Panc1 (cell line): ENCODE data around the gene RHBDF2. TPM values are rescaled to one million over a fixed set of nuclear protein-coding genes. Genes with fewer than 3 reads are reported as not detected.
A peak's percentile ranks its signal among the peaks of the same experiment; 100 is the strongest.

ENCODE experiments used
- ATAC-seq: fragments of 200-7000 bp; cut with Tn5 transposase; 2 replicates; pipeline ENCODE4 v1.9.1; 2020; ENCODE audit warnings: mild to moderate bottlenecking, moderate library complexity
- BruUV-seq: library from RNA; stranded (reverse); fragments of 400-500 nt; replicated peaks from 2 replicates; lab custom pipeline; 2021; lab: Mats Ljungman, UMichigan
- CTCF ChIA-PET: fragments of 300-600 bp; sonication (Branson Sonifier 250); formaldehyde crosslinking; loops from one replicate; lab custom pipeline; 2022; ENCODE audit warnings: antibody characterized with exemption; lab: Charles Lee
- POLR2A ChIA-PET: fragments of 300-600 bp; sonication (Branson Sonifier 250); formaldehyde crosslinking; loops from one replicate; lab custom pipeline; 2022; ENCODE audit warnings: antibody characterized with exemption; lab: Charles Lee
- DNase-seq: peaks from one replicate; pipeline ENCODE4 v3.0.0-alpha.2; 2010; ENCODE audit warnings: low read depth, low spot score
- H3K27ac ChIP-seq: 2 replicates; pipeline ENCODE4 v1.5.1; 2011; ENCODE audit warnings: mild to moderate bottlenecking, low read length, inconsistent platforms
- H3K27me3 ChIP-seq: fragments of 200-500 bp; sonication (Bioruptor generic); 2 replicates; pipeline ENCODE4 v1.6.0; 2014; ENCODE audit warnings: low read length, inconsistent platforms; ENCODE audit not compliant: control insufficient read depth, insufficient read depth
- H3K36me3 ChIP-seq: fragments of 200-500 bp; sonication (Bioruptor generic); 2 replicates; pipeline ENCODE4 v1.5.1; 2014; ENCODE audit warnings: inconsistent platforms, mild to moderate bottlenecking, low read length, moderate library complexity; ENCODE audit not compliant: control insufficient read depth, insufficient read depth
- H3K4me1 ChIP-seq: 2 replicates; pipeline ENCODE4 v1.5.1; 2011; ENCODE audit warnings: inconsistent platforms, mild to moderate bottlenecking, low read length, moderate library complexity; ENCODE audit not compliant: control insufficient read depth, insufficient read depth
- H3K4me3 ChIP-seq, 2 experiments: 2 replicates each; pipeline ENCODE4 v1.5.1; 2011 to 2012; ENCODE audit warnings: low read depth in 2 of 2, low read length in 2 of 2, mild to moderate bottlenecking in 2 of 2, inconsistent platforms in 1 of 2, moderate library complexity in 1 of 2
- H3K9me3 ChIP-seq: fragments of 200-500 bp; sonication (Bioruptor generic); 2 replicates; pipeline ENCODE4 v1.5.1; 2014; ENCODE audit warnings: low read depth, mild to moderate bottlenecking, inconsistent platforms, low read length, moderate library complexity; ENCODE audit not compliant: control insufficient read depth, insufficient read depth
- POLR2AphosphoS5 ChIP-seq: IDR thresholded peaks from 2 replicates; pipeline ENCODE4 v1.6.1; 2012; ENCODE audit warnings: mild to moderate bottlenecking, low read depth, low read length, moderate library complexity
- SIN3A ChIP-seq: IDR thresholded peaks from 2 replicates; pipeline ENCODE4 v1.6.1; 2012; ENCODE audit warnings: low read depth, mild to moderate bottlenecking, low read length, moderate library complexity, borderline replicate concordance; ENCODE audit not compliant: insufficient read depth
- TCF7L2 ChIP-seq: IDR thresholded peaks from 2 replicates; pipeline ENCODE4 v1.6.1; 2011; ENCODE audit warnings: mild to moderate bottlenecking, low read depth, low read length, inconsistent platforms
- in situ Hi-C: cut with HindIII; loops from 2 replicates; pipeline ENCODE4 v1.10.0; 2016; ENCODE audit warnings: low sequenced_read_pairs, low pct_unique_long_range_greater_than_20kb
- intact Hi-C: fragments of 100-400 bp; cut with micrococcal nuclease; formaldehyde crosslinking; loops from one replicate; pipeline ENCODE4 v1.10.0; 2022; ENCODE audit not compliant: unreplicated experiment
- total RNA-seq: library from RNA; stranded (reverse); gene quantifications from one replicate; pipeline ENCODE4 v1.2.1, GENCODE V29; 2021; ENCODE audit not compliant: unreplicated experiment
- TF ChIP-seq, protein P1 (sequence below), 2 experiments: IDR thresholded peaks; 2 replicates each; pipeline ENCODE4 v1.6.1; 2011 to 2012; ENCODE audit warnings: low read depth in 2 of 2, control low read depth in 1 of 2, low read length in 1 of 2, mild to moderate bottlenecking in 1 of 2, moderate library complexity in 1 of 2; ENCODE audit not compliant: insufficient read depth in 1 of 2
- TF ChIP-seq, protein P2 (sequence below): fragments of 450-650 bp; IDR thresholded peaks from 2 replicates; pipeline ENCODE4 v1.5.1; 2017; ENCODE audit warnings: mild to moderate bottlenecking

RHBDF2 gene
- total RNA-seq, 1 experiment from 2014 or later = 67.8 TPM

DNA sequence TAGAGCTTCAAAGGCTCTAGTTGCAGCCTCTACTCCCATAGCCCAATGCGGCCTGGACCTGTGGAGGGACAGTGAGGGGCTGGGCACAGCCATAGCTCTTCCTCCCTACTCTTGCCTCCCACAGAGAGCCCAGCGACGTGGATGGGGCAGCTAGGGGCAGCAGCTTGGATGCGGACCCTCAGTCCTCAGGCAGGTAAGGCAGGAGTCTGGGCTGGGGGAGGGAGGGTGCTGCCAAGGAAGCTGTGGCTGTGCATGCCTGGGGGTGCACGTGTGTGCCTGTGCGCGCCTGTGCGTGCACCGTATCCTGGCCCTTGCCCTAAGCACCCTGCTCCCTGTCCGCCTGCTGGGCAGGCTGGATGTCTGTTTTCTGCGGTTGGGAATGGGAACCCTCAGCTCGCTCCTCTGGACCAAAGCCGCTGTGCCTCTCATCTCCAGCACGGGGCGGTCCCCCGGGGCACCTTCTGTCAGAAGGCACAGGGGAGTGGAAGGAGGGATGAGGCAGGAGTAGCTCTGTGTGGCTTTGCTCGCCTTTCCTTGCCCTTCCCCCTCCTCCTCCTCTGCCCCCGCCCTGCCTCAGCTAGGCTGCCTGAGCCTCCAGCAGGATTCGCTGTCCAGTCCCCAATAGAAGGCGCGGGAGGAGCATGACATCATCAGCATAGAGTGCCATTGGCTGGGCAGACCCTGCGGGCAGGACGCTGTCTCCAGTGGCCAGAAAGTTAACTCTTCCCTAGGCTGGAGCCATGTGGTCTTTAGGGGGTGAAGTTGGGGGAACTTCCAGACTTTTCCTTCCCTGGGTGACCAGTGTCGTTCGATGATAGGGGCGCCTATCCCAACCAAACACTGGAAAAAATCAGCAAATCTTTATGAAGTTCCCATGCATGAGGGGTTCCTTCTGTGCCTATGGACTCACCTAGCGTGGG lies 39.4 kb upstream of the RHBDF2 start:
- Histone ChIP-seq H3K36me3 (no peaks in the 10 kb centered on the region), H3K9me3 (no peaks in the 10 kb centered on the region), H3K27me3 (no peaks in the 10 kb centered on the region; the same call in 1 of the 2 replicates), H3K27ac (peak overlapping the region; percentile 64), H3K4me1 (peaks cover 19% of the 10 kb centered on the region), H3K4me3 (peak overlapping the region; percentile 28 to 45)
- TF ChIP-seq, protein P1, sequence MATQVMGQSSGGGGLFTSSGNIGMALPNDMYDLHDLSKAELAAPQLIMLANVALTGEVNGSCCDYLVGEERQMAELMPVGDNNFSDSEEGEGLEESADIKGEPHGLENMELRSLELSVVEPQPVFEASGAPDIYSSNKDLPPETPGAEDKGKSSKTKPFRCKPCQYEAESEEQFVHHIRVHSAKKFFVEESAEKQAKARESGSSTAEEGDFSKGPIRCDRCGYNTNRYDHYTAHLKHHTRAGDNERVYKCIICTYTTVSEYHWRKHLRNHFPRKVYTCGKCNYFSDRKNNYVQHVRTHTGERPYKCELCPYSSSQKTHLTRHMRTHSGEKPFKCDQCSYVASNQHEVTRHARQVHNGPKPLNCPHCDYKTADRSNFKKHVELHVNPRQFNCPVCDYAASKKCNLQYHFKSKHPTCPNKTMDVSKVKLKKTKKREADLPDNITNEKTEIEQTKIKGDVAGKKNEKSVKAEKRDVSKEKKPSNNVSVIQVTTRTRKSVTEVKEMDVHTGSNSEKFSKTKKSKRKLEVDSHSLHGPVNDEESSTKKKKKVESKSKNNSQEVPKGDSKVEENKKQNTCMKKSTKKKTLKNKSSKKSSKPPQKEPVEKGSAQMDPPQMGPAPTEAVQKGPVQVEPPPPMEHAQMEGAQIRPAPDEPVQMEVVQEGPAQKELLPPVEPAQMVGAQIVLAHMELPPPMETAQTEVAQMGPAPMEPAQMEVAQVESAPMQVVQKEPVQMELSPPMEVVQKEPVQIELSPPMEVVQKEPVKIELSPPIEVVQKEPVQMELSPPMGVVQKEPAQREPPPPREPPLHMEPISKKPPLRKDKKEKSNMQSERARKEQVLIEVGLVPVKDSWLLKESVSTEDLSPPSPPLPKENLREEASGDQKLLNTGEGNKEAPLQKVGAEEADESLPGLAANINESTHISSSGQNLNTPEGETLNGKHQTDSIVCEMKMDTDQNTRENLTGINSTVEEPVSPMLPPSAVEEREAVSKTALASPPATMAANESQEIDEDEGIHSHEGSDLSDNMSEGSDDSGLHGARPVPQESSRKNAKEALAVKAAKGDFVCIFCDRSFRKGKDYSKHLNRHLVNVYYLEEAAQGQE (IDR thresholded peaks at IDR 0.05; ENCODE audit: insufficient read depth in 1 of 2, low read depth in 2 of 2, low read length in 1 of 2) = no peak
- no peak for TF ChIP-seq POLR2AphosphoS5
- TF ChIP-seq, protein P2, sequence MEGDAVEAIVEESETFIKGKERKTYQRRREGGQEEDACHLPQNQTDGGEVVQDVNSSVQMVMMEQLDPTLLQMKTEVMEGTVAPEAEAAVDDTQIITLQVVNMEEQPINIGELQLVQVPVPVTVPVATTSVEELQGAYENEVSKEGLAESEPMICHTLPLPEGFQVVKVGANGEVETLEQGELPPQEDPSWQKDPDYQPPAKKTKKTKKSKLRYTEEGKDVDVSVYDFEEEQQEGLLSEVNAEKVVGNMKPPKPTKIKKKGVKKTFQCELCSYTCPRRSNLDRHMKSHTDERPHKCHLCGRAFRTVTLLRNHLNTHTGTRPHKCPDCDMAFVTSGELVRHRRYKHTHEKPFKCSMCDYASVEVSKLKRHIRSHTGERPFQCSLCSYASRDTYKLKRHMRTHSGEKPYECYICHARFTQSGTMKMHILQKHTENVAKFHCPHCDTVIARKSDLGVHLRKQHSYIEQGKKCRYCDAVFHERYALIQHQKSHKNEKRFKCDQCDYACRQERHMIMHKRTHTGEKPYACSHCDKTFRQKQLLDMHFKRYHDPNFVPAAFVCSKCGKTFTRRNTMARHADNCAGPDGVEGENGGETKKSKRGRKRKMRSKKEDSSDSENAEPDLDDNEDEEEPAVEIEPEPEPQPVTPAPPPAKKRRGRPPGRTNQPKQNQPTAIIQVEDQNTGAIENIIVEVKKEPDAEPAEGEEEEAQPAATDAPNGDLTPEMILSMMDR = no peak
- POLR2A ChIA-PET = interaction anchor here (0.6 to 0.7 kb wide), 4 partner anchors 74 to 271 kb away, joined by 3 to 4 read pairs (median 3); no protein-coding TSS in a partner anchor
- peak; percentile 92 for ATAC-seq
- DNase-seq = no peak
- intact Hi-C loops (no loop called here), in situ Hi-C loops (no loop called here)
- CTCF ChIA-PET = interaction anchor here (0.6 to 1.5 kb wide), 5 partner anchors 12 to 187 kb away, joined by 4 to 11 read pairs (median 5); no protein-coding TSS in a partner anchor
- no TSS peak for BruUV-seq

- in situ Hi-C loops (no loop called here), intact Hi-C loops (no loop called here)
- Histone ChIP-seq H3K9me3 (no peaks in the 10 kb centered on the region), H3K27ac (peak within 1 kb of the TSS; percentile 64), H3K4me3 (peak within 1 kb of the TSS; percentile 28 to 45), H3K27me3 (no peaks in the 10 kb centered on the region; the same call in 1 of the 2 replicates), H3K36me3 (no peaks in the 10 kb centered on the region), H3K4me1 (peaks cover 24% of the 10 kb centered on the region)
- ChIA-PET POLR2A (interaction anchor here (0.6 kb wide), 2 partner anchors 20 to 73 kb away, joined by 3 read pairs; no protein-coding TSS in a partner anchor), CTCF (interaction anchor here (0.6 to 1.5 kb wide), 6 partner anchors 12 to 788 kb away, joined by 4 to 11 read pairs (median 4); no protein-coding TSS in a partner anchor)
- DNase-seq (no peak), ATAC-seq (no peak)
- TF ChIP-seq TCF7L2 (no peak), SIN3A (no peak), POLR2AphosphoS5 (no peak)
- TF ChIP-seq, protein P2 = no peak
- TF ChIP-seq, protein P1 (IDR thresholded peaks at IDR 0.05; ENCODE audit: insufficient read depth in 1 of 2, low read depth in 2 of 2, low read length in 1 of 2) = no peak
- no TSS peak for BruUV-seq
Observed at GRCh38 chr17:76539631-76540271, 38.5 kb upstream of the RHBDF2 start, which contains the start of gene PRCD. TSS of gene PRCD (plus strand) at chr17:76540044. CDS start at chr17:76540142, 98 bp downstream.
